ENCODE results near the gene PLPP4.

The PLPP4 gene

DNA sequence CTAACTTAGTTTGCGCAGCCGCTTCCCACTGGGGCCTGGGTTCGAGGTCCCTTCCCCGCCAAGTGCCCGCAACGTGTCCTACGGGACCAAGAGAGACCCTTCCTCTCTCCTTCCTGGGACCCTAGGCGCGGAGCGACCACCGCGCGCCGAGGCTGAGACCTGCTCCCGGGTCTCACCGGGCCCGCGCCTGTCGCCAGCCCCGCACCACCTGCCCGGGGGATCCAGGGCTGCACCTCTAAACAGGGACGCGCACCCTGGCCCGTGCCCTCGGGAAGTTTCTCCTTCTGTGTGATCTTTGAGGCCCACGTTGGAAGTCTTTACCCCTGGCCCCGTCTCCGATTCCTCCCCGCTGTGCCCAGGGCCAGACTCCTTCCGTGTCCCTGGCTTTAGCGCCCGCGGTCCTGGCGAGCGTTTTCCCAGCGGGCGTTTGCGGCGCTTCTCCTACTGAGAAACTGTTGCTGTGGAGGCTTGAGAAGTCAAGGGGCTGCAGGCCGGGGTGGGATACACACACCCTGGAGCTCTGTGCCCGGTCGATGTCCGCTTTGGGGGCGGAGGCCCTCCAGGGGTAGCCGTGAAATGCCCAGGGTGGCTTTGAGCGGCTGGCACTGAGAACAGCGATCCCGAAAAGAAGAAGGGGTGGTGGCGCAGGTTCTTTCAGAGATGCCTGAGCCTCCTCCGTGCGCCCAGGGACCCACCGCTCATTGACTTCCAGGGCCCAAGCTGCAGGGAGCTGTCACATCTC lies 575 bp downstream of the PLPP4 start:
- no peak for DNase-seq

DNA sequence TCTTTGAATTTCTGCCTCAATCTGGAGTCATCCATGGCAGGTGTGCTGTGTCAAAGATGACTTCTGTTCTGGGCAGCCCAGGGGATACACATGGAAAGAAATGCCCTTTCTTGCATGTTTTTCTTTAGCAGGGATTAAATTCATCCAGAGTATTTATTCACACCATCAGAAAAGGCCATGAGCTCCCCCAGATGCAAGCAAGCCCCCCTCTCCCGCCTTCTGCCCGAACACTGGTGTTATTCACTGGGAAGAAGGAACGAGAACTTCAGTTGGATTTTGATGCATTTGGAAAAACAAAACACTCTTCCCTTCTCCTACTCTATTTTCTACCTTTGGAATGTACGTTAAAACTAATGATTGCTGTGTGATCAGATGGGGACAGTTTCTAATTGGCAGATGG lies 1.4 kb downstream of the PLPP4 start:
- DNase-seq: no peak

DNA sequence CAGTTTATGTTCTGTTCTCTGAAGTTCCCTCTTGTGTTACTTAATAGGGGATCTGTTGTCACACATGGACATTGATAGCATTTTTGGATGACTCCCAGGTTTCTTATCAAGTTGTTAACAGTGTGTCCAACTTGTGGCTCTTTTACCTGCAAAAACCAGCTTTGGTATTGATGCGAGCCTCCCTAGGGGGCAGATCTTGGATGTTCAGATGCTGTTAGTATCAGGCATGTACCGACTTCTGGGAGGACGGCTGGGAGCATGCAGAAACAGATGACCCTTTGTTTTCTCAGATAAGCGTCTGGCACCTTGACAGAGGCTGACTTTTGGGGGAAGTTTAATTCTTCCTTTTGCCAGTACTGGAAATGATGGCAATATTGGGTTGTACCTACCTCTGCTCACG lies 2.2 kb downstream of the PLPP4 start:
- no peak for DNase-seq

DNA sequence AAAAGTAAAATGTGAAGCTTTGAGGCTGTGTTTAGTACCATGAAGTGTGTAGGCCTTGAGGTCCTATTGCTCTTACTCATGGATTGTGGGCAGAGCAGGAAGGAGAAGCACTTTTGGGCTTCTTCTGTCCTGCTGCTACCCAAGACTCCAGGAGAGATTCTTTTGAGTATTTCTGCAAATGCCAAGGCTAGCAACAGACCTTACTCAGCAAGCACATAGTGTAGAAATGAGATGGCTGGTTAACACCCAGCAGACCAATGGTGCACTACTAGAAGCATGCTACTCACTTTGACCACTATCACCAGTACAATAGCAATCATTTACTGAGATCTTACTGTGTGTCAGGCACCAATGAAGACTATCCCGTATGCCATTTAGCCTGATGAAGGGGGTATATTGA lies 3.2 kb downstream of the PLPP4 start:
- DNase-seq: no peak

DNA sequence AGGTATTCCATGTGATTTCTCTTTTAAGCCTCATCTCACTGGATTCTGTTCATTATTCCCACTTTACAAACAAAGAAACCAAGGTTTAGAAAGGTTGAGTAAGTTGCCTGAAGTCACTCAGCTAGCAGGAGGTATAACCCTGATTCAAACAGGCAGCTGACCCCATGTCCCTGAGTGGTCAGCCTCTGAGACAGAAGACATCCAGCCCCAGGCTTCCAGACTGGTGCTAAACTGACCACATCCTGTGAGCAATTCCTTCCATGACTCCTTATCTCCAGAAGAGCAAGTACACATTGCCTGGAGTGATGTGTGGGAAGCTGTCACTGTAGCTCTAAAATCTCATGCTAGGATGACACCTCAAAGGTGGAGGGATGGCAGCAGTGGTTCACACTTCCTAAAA lies 3.7 kb downstream of the PLPP4 start:
- no peak for DNase-seq

DNA sequence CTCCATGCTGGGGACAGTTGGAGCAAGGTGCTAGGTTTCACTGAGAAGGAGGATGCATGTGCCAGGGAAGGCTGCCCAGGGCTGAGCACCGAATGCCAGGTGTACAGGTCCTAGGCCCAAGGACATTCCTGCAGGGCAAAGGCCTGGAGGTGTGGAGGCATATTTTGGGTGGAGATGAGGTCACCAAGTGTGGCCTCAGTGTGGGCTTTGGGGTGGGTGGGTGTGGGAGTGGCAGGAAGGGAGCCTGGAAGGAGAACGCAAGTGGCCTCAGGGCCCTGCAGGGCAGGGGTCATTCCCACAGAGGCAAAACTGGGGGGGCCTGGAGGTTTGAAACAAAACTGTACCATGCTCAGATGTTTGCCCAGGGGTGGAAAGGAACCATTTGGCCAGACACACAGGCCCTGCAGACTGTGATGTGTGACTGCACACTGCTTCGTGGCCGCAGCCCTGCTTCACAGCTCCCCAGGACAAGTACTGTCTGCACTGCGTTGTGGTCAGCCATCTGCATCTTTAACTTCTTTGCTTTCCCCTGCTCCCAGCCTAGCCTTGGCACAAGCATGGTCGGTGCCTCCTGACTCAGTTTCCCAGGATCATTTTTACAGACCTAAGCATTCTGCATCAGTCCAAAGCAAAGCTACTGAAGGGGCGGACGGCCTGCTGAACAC lies 5.1 kb downstream of the PLPP4 start:
- no peak for DNase-seq

DNA sequence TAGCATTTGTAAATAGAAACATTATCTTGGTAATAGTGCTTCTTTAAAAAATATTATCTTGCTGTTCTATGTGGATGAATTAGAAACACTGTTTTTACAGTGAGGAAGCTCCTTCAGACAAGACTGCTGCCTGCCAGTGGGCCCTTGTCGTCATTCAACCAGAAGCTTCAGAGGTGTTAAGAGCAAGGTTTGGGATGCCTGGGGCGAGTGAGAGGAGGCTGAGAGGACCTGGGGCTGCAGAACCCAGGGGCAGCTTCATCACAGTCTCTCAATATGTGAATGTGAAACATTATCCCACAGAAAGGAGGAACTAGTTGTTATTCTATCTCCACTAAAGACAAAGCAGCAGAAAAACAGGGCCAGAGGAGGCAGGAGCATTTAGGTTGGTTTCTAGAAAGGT lies 8.1 kb downstream of the PLPP4 start:
- no peak for DNase-seq

DNA sequence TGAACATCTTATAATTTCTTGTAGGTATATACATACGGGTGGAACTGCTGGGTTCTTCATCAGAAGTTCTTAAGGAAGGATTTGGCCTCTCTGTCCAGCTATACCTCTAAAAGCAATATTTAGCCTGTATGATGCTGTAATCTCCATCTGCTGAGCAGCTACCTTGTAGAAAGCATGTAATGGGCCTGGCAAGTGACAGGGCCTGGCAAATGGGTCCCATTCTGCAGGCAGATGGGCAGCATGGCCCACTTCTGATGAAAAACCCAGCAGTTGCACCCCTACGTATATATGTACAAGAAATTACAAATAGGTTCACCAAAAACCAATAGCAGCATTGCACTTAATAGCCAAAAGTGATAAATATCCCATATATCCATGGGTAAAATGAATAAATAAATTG lies 9.0 kb downstream of the PLPP4 start:
- no peak for DNase-seq

DNA sequence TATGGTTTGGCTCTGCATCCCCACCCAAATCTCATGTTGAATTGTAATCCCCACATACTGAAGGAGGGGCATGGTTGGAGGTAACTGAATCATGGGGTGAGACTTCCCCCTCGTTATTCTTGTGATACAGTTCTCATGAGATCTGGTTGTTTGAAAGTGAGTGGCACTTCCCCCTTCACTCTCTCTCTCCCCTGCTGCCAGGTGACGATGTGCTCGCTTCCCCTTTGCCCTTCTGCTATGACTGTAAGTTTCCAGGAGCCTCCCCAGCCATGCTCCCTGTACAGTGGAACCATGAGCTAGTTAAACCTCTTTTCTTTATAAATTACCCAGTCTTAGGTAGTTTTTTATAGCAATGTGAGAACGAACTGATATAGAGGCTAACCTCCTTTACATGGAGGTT lies 16.6 kb downstream of the PLPP4 start:
- no peak for DNase-seq

DNA sequence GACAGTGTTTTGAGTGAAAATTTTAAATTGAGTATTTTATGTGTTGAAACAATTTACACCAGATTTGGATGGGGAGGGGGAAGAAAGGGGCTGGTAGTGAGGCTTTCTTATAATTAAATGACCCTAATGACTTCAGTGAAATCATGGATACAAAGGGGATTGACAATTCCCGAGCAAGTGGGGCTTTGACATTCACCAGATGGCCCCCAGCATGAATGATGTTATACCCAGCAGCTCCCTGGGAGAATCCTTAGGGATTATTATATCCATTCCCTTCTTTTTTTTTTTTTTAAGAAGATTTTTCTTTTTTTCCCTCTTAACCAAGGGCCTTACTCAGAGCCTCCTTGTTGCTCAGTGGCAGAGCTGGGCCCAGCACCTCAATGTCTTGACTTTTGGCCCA lies 17.9 kb downstream of the PLPP4 start:
- DNase-seq: no peak

DNA sequence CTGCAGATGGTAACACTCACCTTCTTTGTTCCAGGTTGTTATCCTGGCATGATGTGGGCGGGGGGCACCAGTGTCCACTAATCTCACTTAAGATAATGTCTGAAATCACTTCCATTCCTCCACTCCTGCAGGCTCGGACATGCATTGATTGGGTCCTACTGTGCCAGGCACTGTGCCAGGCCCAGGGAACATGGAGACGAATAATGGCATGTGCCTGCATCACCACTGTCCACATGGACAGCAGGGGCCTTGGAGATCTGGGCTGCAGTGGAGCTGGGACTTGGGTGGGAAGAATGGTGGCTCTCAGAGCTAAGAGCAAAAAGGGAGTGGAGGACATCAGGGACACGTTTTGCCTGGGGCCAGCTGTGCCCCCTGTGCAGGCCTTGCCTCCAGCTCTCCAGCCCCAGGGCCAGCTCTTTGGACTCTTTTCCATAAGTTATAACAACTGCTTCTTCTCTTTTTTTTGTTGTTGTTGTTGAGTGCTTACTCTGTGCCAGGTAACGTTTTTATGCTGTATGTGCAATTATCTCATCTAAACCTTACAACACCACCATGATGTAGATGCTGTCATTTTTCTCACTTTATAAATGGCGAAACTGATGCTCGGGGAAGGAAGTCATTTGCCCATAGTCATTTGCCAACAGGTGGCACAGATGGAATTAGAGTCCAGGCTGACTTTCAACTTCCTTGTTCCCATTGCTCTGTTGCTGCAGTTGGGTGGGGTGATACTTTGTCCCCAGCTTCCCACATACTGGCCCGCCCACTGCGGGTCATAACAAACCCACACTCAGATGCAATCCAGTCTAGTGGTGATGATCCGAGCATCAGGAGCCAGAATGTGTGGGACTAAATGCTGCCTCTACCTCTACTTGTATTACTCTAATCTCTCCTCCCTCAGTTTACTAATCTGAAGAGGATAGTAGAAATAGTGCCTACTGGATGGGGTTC lies 19.1 kb downstream of the PLPP4 start:
- DNase-seq: no peak

DNA sequence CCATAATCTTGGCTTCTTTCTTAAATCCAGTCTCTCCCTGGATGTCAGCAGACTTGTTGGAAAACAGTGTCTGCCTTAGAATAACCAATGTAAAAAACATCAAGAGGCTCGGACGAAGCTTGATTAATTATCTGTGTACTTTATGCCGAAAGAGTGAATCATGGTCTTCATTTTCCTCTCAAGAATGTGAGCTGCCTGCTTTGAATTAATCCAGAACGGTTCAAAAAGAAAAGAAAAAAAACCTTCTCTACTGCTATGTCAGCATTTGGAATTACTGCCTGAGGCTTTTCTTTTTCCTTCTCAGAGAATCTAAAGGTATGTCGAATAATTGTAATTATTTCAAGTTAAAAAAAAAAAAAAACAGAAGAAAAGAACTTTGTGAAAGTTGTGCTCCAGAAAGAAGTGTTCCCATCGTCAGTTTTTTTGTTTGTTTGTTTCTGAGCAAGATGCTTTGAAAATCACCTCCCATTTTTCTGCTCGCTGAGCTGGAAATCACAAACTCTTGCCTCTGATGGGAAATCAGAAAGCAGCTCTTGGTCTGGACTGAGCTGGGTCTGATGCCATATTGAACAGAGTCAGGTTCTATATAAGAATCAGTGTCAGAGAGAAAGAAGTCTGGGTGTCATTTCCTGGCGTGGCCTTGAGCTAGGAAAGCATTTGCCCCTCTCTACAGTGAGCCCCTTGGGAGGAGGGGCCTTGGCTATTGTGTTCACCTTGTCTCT lies 20.2 kb downstream of the PLPP4 start:
- no peak for DNase-seq

DNA sequence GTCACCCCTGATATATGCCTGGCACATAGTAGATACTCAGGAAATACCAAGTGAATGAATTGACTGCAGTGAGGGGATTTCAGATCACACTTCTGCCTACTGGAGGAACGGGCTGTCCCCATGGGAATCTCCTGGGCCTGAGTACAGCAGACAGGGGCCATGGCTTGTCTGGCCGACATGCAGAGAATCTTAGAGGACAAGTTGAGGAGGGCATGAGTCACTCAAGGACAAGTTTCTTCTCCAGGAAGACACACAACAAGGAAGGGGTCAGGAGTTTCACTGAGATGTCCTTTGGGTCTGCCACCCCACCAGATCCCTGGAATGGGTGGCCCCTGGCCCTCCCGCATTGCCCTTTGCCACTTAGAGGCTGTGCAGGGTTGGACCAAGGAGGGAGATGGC lies 20.7 kb downstream of the PLPP4 start:
- DNase-seq: no peak

DNA sequence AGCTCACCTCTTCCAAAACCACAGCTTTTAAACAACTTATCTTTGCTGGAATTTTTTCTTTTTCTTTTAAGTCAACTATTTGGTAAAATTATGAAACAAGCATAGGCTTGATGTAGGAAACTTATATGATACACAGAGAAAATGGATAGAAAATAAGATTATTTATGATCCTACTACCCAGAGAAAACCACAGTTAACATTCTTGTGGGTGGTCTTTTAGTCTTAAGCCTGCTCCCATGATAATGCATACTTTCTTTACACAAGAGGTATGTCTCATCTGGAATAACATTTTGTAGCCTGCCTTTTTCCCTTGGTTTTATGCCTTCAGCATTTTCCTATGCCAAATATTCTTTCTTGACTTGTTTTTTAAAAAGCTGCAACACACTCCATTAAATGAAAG lies 21.4 kb downstream of the PLPP4 start:
- DNase-seq: no peak

DNA sequence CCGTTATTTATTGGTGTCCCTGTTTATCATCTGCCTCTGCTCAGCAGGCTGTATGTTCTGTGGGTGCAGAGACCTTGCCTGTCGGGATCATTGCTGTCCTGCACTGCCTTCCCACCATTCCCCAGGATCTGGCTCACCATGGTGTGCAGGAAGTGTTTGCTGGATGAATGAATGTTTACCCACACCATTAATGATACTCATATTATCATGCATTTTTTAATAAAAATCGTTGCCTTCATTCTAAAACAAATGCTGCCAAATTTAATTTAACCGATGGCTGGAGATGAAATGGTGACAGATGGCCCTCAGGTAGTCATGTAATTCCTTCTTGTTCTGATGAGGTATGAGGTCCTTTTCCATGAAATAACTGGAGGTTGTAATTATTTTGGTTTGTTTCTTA lies 22.5 kb downstream of the PLPP4 start:
- no peak for DNase-seq

DNA sequence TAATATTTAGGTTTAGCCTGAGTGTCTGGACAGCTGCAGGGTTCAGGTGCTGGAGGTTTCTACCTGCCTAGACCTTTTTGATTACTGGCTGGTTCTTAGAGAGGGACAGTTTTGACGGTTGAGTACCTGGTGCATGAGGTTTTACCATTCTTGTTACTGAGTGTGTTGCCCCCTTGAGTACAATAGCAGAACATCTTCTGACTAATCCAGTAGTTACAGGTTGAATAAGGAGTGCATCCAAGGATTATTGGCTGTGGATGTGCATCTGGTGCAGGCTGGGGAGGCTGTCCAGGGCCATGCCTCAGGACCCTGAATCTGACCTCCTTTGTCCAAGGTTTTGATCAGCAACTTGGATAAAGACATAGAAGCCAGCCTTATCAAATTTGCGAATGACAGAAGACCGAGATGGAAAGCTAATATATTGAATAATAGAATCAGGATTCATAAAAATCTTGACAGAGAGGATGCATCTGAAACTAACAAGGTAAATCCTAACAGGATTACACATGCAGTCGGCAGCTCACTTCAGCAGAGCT lies 23.1 kb downstream of the PLPP4 start:
- no peak for DNase-seq

DNA sequence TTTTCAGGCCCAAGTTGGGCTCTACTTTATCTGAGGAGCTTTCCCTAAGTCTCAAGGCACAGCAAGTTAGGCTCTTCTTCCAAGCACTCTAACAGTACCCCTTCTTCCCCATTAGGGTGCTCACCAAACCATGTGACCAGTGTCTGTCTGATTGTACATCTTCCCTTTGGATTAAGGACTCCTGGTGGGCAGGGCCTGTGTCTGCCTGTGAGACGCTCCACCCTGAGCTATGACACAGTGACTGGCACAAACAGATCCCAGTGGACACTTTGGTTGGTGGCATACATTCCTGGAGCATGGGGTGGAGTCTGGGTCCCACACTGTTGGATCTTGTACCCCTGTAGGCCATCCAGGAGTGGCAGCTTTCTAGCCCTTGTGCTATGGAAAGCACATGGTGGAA lies 23.8 kb downstream of the PLPP4 start:
- DNase-seq: no peak

DNA sequence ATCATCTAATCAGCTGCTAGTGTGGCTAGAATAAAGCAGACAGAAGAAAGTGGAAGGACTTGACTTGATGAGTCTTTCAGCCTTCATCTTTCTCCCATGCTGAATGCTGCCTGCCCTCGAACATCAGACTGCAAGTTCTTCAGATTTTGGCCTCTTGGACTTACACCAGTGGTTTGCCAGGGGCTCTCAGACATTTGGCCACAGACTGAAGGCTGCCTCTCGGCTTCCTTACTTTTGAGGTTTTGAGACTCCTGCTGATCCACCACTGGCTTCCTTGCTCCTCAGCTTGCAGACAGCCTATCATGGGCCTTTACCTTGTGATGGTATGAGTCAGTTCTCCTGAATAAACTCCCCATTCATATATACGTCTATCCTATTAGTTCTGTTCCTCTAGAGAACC lies 26.0 kb downstream of the PLPP4 start:
- no peak for DNase-seq

DNA sequence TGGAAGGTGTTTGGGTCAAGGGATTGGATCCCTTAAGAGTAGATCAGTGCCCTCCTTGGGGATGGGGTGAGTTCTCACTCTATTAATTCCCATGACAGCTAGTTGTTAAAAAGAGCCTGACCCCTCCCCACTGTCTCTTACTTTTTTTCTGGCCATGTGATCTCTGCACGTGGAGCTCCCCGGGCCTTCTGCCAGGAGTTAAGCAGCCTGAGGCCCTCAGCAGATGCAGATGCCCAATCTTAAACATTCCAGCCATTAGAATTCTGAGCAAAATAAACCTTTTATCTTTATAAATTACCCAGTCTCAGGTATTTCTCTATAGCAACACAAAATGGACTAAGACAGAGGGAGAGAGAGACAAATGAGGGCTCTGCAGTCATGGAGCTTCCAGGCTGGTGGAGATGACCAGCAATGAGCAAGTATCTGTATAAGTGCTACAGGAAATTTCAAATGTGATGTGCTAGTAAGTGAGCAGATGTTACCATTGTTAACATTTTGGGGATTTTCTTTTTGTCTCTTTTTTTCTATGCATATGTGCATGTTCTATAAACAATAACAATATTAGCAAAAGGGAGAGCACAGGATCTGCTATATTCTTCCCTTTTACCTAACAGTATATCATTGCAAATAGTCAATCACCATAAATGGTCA lies 26.7 kb downstream of the PLPP4 start:
- DNase-seq: no peak

DNA sequence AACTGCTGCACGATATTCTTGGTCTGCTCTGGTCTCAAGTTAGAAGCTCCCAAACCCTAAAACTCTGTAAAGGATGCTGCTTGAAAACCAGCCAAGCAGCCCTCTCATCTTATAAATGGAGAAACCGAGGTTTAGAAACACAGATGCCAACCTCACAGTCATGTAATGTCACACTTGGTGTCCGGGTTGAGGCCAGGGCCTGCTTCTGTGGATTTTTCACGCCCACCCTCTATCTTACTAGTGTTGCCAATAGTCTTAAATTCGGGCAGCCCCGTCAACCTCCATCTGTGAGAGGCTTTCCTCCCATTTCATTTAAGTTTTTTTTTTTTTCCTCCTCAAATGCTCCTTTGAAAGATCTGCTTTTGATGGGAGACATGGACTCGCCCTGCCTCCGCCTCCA lies 28.9 kb downstream of the PLPP4 start:
- no peak for DNase-seq

DNA sequence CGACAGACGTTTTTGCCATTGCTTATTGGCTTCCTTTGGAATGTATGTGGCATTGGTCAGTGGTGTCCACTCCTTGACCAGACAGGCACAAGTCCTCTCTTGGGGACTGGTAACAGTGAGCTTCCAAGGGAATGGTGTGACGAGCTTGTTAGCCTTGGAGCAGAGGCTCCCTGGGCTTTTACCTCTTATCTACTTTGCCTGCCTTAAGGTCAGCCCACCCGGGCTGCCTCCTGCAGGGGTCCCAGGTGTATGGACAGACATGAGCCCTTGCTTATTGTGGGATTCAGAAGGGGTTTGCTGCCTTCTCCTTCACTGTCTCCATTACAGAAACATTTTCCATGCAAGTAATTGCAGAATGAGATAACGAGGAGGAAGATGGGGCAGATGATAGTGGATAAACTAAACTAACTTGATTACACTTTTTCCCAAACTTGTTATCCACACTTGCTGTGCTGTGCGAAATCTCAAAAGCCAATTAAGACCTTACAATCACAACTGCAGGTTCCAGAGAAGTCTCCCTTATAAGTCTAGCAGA lies 29.7 kb downstream of the PLPP4 start:
- DNase-seq: no peak

DNA sequence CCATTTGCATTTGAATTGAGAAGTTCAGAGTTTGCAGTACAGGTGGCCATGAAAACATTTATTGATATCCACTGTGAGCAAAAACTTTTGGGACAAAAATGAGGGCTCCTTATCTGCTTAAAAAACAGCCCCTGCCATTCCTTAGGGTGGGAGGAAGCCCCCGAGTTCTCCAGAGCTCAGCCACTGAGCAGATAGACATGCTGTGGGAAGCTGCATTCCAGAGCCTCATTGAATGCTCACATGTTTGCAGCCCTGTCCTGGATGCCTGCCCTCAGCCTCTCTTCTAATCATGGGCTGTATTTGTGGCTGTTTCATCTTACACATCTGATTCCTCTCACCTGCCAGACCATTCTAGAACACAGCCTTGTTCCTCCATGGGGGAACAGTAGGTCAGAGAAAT lies 33.3 kb downstream of the PLPP4 start:
- no peak for DNase-seq
